C4-2B (cell line): Measurements from ENCODE around the gene TACR1.
"Not testable (repeated sequence)": the region's sequence is repeated elsewhere in the genome, so short reads cannot be mapped to it uniquely, and the experiment has no call there.

Experiments used
- H3K27ac ChIP-seq: fragments of 450-650 bp; 2 replicates; pipeline ENCODE4 v1.5.1; 2017
- ZFX ChIP-seq: fragments of 450-650 bp; IDR thresholded peaks from 2 replicates; pipeline ENCODE4 v1.6.1; 2017
- TF ChIP-seq, protein P1 (sequence below): fragments of 450-650 bp; conservative IDR thresholded peaks from 2 replicates; pipeline ENCODE4 v1.5.1; 2017; ENCODE audit warnings: mild to moderate bottlenecking

The TACR1 gene, protein sequence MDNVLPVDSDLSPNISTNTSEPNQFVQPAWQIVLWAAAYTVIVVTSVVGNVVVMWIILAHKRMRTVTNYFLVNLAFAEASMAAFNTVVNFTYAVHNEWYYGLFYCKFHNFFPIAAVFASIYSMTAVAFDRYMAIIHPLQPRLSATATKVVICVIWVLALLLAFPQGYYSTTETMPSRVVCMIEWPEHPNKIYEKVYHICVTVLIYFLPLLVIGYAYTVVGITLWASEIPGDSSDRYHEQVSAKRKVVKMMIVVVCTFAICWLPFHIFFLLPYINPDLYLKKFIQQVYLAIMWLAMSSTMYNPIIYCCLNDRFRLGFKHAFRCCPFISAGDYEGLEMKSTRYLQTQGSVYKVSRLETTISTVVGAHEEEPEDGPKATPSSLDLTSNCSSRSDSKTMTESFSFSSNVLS

DNA sequence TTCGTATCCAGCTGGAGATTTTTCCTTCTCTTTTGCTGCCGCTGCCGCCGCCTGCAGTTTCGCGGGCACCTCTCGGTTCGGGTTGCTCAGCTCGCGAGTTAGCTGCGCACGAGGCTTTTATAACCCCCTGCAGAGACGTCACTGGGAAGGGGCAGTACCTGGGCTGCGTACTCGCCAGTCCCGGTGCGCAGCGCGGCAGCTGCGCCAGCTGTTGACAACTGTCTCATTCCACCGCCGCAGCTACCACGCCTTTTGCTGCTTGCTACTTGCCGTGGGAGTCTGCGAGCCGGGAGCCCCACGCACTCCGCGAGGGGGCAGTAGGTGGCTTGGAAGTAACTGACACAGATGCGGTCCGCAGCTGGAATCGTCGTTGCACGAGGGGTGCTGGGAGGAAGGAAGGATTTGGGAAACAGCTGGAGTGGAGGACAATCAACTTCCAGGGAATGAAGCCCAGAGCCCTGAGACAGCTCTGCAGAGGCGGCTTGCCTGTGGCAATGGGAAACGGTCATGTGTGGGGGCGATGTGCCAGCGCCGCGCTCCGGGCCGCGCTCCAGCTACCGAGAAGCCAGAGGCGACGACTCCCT is at the start of gene TACR1:
TSS of gene TACR1 (minus strand) at position 93 of the 584 bp plus-strand sequence. CDS start 586 bp downstream, outside the sequence.
- no peak within 1 kb of the TSS for H3K27ac ChIP-seq
- no peak for TF ChIP-seq ZFX
- TF ChIP-seq, protein P1, sequence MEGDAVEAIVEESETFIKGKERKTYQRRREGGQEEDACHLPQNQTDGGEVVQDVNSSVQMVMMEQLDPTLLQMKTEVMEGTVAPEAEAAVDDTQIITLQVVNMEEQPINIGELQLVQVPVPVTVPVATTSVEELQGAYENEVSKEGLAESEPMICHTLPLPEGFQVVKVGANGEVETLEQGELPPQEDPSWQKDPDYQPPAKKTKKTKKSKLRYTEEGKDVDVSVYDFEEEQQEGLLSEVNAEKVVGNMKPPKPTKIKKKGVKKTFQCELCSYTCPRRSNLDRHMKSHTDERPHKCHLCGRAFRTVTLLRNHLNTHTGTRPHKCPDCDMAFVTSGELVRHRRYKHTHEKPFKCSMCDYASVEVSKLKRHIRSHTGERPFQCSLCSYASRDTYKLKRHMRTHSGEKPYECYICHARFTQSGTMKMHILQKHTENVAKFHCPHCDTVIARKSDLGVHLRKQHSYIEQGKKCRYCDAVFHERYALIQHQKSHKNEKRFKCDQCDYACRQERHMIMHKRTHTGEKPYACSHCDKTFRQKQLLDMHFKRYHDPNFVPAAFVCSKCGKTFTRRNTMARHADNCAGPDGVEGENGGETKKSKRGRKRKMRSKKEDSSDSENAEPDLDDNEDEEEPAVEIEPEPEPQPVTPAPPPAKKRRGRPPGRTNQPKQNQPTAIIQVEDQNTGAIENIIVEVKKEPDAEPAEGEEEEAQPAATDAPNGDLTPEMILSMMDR: peak; percentile 64

DNA sequence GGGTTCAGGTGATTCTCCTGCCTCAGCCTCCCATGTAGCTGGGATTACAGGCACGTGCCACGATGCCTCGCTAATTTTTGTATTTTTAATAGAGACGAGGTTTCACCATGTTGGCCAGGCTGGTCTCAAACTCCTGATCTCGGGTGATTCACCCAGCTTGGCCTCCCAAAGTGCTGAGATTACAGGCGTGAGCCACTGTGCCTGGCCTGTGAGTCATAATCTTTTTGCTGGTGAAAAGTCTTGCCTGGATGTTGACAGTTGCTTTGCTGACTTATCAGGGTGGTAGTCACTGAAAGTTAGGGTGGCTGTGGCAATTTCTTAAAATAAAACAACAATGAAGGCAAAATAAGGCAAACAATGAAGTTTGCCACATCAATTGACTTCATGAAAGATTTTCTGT is 49.3 kb upstream of the TACR1 start:
- not testable (repeated sequence) for H3K27ac ChIP-seq

DNA sequence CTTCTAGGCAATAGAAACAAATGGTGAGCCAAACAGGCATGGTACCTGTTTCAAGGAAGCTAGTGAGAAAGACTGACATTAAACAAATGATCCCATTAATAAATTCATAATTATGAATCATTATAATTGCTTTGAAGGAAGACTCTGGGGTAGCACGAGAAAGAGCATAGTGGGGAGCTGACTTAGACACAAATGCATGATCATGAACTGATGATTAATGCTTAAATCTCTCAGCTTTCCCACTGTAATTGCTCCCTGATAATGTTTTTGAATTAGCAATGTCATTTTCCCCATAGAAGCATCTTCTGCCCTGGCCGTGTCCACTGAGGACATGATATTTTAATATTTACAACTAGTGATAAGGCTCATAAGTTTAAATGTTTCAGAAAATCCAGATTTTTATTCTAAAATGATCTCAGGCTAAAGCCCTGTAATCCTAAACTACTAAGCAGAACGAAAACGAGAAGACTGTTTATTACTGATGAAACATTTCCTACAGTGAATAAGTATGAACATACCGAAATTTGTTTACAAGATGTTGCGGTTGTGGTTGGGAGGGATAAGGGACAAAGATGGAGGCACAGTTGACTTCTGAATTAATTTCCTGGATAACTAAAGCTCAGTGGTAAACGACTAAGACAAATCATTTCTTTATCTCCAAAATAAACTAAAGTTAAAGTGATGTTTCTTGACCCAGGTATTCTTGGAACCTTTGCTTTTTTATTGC is 47.3 kb upstream of the TACR1 start:
- no peak overlapping the region for H3K27ac ChIP-seq
- no peak for TF ChIP-seq ZFX
- TF ChIP-seq, protein P1: no peak

DNA sequence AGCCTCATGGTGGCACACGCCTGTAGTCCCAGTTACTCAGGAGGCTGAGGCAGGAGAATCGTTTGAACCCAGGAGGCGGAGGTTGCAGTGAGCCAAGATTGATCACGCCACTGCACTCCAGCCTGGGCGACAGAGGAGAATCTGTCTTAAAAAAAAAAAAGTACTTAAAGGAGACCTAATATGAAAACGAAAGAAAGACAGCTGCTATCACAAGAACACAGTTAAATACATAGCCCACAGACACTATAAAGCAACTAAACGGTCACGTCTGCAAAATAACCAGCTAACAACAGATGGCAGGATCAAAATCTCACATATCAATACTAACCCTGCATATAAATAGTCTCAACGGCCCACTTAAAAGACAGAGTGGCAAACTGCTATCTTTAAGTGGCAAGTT is 43.9 kb upstream of the TACR1 start:
- TF ChIP-seq, protein P1: no peak
- TF ChIP-seq ZFX: no peak
- no peak overlapping the region for H3K27ac ChIP-seq

DNA sequence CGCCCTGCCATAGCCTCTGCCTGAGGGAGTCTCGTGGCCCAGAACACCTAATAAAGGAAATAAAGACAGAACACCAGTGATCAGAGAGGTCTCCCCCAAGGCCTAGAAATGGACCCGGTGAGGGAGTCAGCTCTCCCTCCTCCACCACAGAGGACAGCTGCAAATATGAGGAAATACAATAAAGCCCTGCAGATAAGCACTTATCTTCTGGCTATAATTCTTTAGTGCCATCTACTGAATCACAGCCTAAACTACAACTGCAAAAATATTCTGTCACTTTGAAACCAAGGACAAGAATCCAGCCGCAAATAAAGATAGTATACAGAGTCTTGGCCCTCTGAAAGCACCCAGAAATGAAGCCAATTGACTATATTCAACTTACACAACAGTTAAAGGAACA is 42.4 kb upstream of the TACR1 start:
- no peak overlapping the region for H3K27ac ChIP-seq
- no peak for TF ChIP-seq ZFX
- TF ChIP-seq, protein P1: peak; percentile 55

DNA sequence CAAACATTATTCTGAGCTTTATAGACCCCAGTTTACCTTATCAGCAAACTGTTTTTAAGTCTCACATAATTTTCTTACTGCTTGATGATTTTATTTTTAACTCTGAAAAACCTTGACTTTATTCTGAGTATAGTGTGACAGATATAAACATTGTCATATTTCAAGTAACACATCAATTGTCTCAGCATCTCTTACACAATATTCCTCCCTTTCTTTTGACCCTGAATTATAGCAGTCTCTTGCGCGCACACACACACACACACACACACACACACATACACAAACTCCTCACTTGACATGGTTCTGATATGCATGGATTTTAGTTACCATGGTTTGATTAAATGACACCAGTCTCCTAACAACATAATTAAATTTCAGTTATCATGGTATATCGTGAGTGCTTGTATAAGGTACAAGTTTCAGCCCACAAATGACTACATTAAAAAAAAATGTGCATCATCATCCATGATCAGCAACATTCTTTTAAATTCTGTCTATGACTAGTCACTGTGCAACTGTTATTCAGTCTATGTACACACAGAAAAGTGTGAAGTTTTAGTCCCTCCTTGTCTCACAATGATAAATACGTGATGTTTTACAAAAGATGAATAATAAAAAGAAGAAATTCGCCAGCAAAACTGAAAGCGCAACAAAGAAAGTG is 39.5 kb upstream of the TACR1 start:
- no peak overlapping the region for H3K27ac ChIP-seq
- TF ChIP-seq, protein P1: no peak
- no peak for TF ChIP-seq ZFX

DNA sequence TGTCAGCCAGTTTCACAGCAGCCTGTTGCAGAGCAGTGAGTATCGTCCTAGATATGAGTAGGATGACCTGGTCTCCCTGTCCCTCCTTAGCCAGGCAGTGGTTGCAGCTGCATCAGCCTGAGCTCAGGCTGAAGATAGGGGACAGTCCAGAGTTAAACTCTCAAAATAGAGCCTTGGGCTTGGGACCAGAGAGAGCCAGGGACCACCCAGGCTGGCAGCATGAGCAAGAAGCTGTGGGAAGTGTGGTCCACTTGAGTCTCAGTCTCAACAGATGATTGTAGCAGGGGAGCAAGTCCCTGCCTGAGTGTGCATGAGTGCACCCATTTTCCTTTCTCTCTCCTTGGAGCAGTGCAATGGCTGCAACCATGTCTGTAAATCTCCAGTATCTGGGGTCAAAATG is 38.0 kb upstream of the TACR1 start:
- TF ChIP-seq ZFX: no peak
- TF ChIP-seq, protein P1: no peak
- H3K27ac ChIP-seq: no peak overlapping the region
